CD4-positive, alpha-beta T cell treated with Interleukin-15 for 1 hour (primary cell): ENCODE results near the gene PLET1.

Source experiments
- DNase-seq: peaks from one replicate; pipeline ENCODE4 v3.0.0-alpha.2; 2020

Gene PLET1

GRCh38 chr11:112237451-112237850 lies 23.2 kb downstream of the PLET1 start:
- no peak for DNase-seq

- DNase-seq = peak; percentile 18
These were observed 24.8 kb downstream of the PLET1 start for GRCh38 chr11:112235750-112236390.

GRCh38 chr11:112231952-112232351 lies 28.7 kb downstream of the PLET1 start:
- DNase-seq = no peak

- DNase-seq = no peak
These were observed 30.8 kb downstream of the PLET1 start for GRCh38 chr11:112229746-112230433.

DNA sequence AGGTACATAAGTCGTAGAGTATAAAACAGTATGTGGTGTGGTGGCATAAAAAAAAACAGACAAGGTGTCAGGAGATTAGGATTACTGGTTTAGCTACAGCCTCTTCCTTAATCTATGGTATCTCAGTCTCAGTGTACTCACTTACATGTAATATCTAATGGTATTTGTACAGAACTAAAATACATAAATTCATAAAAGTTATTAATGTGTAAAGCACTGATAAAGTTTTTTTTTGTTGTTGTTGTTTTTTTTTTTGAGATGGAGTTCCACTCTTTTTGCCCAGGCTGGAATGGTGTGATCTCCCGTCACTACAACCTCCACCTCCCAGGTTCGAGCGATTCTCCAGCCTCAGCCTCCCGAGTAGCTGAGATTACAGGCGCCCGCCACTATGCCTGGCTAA lies 31.5 kb downstream of the PLET1 start:
- no peak for DNase-seq

- DNase-seq = no peak
These were observed 32.0 kb downstream of the PLET1 start for GRCh38 chr11:112228706-112229105.

DNA sequence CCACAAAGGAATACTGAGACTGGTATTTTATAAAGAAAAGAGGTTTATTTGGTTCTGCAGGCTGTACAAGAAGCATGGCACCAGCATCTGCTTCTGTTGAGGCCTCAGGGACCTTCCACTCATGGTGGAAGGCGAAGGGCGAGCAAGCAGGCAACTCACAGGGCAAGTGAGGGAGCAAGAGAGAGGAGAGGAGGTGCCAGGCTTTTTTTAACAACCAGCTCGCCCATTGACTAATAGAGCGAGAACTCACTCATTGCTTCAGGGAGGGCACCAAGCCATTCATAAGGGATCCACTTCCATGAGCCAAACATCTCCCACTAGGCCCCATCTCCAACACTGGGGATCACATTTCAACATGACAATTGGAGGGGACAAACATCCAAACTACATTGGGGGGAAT lies 33.2 kb downstream of the PLET1 start:
- no peak for DNase-seq

DNA sequence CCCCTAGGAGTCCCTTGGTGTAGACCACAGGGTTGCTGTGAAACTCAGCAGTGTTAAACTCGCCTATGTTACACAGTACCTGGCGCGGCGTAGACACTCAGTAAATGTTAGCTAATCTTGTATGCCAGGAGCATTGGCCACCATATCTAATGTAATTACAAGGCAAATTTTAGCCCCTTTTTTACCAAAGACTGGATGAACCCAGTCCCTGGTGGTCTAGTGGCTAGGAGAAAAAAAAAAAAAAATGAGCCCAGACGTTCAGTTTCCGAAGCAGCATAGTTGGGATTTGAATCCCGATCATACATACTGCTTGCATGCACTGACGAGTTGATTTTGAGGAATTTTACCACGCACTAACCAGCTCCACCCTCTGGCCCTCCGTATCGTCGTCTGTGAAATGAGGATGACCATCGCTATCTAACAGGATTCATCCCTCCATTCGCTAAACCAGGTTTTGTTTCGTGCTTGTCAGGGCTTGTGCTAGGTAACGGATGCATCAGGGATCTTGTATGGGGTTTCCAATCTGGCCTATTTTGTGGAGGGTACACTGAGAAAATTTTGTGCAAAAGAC lies 33.7 kb downstream of the PLET1 start:
- no peak for DNase-seq

DNA sequence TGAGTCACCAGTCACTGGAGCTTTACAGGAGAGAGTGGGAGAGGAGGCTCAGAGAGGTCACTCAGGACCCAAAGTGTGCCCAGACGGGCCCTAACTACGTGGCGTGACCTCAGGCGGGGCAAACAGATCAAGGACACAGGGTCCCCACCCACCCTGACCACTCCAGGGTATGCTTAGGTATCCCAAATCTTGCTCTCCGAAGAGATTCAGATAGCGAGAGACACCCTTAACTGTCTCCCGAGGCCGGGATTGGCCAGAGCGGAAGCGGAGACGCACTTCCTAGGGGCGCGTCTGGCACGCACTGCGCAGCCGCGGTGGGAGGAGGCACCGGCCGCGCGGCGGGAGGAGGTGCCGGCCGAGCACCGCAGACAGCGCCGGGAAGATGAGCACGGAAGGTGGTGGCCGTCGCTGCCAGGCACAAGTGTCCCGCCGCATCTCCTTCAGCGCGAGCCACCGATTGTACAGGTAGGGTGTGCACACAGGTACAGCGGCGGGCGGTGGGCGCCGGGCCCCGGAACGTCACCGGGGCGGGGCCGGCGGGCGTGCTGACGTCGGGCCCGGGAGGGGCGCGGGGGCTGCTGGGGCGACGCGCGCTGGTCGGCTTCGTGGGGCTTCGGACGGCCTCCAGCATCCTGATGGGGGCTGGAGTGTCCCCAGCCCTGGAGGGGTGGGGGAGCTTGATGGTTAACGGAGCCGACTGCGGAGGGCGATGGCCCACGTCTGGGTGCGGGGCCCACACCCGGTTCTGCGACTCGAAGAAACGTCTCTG lies 34.4 kb downstream of the PLET1 start, which contains the start of gene PTS:
PTS (plus strand) TSS at position 367 of the 769 bp plus-strand sequence; CDS start at position 383, 16 bp downstream.
- peak; percentile 87 for DNase-seq

DNA sequence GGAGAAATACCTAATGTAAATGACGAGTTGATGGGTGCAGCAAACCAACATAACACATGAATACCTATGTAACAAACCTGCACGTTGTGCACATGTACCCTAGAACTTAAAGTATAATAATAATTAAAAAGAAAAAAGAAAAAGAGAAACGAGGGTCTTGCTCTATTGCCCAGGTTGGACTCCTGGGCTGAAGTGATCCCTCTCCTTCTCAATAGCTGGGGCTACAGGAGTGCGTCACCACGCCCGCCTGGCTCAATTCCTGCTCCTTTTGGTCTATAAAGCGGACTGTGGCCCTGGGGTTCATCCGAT lies 35.0 kb downstream of the PLET1 start:
- no peak for DNase-seq

DNA sequence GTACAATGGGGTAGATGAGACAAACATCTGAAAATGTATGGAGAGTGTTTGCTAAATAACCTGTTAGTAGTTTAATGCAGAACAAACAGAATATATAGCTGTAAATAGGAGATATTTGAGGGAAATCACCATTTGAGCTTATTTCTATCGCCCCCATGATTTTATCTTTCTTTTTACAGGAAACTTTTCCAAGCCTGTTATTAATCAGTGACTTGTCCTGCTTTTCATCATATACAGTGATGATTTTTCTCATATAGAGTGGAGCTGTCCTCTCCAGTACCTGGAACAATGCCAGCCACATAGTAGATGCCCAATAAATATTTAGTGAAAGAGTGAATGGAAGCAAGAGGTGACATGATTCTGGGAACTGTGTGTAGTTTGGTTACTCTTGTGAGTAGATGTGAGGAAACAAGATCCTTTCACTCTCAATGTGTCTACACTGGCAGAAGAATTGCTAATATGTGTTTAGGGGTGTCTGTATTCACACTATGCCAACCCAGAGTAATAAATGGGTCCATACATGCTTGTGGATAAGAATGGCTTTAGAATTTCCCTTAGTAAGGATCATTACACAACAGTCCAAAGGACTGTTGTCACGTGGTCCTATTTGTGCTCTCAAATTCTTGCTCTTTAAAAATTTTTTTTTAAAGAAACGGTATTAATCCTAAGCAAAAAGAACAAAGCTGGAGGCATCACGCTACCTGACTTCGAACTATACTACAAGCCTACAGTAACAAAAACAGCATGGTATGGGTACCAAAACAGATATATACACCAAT lies 36.7 kb downstream of the PLET1 start:
- DNase-seq = no peak

- no peak for DNase-seq
These were observed 37.5 kb downstream of the PLET1 start for GRCh38 chr11:112223121-112223520.

DNA sequence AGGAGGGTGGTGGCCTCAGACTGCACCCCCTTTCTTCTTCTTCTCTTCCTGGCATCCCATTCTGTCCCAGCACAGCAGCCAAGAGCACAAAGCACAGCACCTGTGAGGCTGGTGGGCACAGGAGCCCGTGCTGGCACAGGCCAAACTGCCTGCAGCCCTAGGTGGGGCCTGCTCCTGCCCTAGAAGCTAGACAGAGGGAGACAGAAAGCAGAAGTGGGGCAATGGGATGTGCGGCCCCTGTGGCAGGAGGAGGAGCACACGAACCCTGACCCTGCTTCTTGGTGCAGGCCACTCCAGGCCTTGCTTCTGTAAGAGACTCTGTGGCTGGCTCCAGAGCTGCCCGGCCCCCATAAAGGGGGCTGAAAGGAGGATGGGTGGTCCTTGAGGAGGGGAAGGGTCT lies 38.4 kb downstream of the PLET1 start:
- DNase-seq = no peak

DNA sequence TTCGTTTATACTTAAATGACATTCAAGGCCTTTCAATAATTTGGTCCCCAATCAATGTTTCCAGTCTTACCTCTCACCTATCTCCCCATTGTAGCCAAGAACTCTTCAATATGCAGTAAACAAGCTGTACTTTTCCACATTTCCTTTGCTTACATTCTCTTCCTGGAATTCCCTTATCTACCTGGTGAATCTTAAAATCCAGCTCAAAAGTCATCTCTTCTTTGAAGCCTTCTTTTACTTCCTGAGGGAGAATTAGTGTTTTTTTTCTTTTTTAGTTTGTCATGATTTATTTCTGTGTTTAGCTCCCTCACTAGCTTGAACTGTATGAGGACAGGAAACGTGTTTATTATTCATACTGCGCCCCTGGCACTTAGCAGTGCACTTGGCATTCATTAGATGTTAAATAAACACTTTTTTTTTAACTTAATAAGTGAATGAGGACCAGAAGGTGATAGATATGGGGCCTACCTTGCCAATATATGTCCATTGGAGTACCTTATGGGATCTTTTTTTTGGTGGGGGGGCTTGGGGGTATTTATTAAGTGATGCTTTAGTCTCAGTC lies 39.3 kb downstream of the PLET1 start:
- no peak for DNase-seq

DNA sequence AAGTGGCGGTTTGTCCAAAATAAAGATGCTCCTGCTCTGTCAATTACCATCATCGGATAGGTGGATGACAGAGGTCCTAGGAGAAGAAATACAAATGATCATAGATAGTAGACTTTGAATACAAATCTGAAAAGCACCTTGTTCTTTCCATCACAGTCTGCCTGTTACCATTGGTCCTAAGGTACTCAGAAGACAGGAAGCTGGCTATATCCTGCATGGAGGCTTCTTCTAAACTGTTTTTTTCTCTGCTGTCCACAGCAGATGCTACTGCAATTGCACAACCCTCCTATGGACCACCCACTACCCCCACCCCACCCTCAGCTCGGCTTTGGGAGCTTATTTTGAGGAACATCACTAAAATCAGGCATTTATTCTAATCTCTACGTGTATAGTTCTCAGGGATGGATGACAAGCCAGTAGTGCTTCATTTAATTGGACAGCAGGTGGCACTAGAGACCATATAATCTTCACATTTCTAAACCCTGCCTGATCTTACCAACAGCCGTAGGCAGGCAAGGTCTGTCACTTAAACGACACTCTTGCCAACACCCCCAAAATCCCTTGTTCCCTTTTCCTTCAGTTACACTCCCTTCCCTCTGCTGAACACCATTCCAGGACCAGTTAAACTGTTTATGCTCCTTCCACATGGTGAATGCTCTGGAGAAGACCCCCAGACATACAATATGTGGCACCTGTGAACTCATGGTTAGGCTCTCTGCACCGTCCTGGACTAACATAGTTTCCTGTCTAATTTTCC lies 41.0 kb downstream of the PLET1 start:
- DNase-seq = peak; percentile 52

- DNase-seq = no peak
These were observed 44.0 kb downstream of the PLET1 start for GRCh38 chr11:112216561-112217105.

GRCh38 chr11:112215621-112216020 lies 45.0 kb downstream of the PLET1 start:
- no peak for DNase-seq

DNA sequence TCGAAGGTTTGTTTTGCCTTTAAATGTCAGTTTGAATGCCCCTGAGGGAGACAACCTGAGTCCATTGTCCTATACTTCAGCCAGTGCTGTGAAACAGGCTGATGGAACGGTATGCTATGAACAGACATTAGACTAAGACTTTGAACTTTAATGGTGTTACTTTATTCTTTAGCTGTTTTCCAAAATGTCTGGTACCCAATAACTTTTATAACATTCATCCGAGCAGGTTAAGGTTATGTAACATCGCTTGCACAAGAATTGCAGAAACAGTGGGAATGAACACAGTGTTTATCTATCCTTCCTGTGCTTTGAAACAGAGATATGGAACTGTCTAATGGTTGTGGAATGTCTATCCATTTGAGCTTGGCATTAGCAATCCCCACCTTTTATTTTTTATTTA lies 46.9 kb downstream of the PLET1 start:
- DNase-seq = no peak

GRCh38 chr11:112212710-112213109 lies 48.0 kb downstream of the PLET1 start:
- no peak for DNase-seq

DNA sequence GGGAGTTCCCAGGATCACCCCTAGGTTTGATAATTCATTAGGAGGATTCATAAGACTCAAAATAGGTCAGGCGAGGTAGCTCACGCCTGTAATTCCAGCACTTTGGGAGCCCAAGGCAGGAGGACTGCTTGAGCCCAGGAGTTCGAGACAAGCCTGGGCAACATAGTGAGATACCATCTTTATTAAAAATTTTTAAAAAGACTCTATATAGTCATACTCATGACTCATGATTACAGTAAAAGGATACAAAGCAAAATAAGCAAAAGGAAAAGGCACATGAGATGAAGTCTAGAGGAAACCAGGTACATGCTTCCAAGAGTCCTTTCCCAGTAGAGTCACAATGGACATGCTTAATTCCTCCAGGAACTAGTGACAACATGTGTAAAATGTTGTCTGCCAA lies 48.4 kb downstream of the PLET1 start:
- DNase-seq = no peak

GRCh38 chr11:112211536-112211935 lies 49.1 kb downstream of the PLET1 start:
- DNase-seq = no peak

GRCh38 chr11:112210890-112211289 lies 49.8 kb downstream of the PLET1 start:
- DNase-seq = no peak
